H1 (cell line): ENCODE measurements around the gene FBLN2. TPM values are rescaled to one million over a fixed set of nuclear protein-coding genes. Genes with fewer than 3 reads are reported as not detected.
A peak's percentile ranks its signal among the peaks of the same experiment; 100 is the strongest.

ENCODE experiments used
- CBX8 ChIP-seq: fragments of 300-800, 300-1000 bp; sonication (generic); IDR thresholded peaks from 2 replicates; pipeline ENCODE4 v1.7.1; 2016; ENCODE audit warnings: low read depth, low read length, borderline replicate concordance
- CTBP2 ChIP-seq: IDR thresholded peaks from 2 replicates; pipeline ENCODE4 v1.7.0; 2011; ENCODE audit warnings: borderline replicate concordance, mild to moderate bottlenecking, moderate library complexity, mixed read lengths, low read length; ENCODE audit not compliant: insufficient read depth, insufficient read length
- EP300 ChIP-seq, 2 experiments: IDR thresholded peaks; 1 replicate in 1 of 2; 2 replicates in 1 of 2; pipeline ENCODE4 v1.6.1; 2011 to 2012; ENCODE audit warnings: low read depth in 2 of 2, low read length in 2 of 2, mild to moderate bottlenecking in 2 of 2, borderline replicate concordance in 1 of 2, inconsistent platforms in 1 of 2, moderate library complexity in 1 of 2
- FOSL1 ChIP-seq: IDR thresholded peaks from 2 replicates; pipeline ENCODE4 v1.6.1; 2011; ENCODE audit warnings: mild to moderate bottlenecking, low read depth, low read length, moderate library complexity; ENCODE audit not compliant: insufficient read depth
- GABPA ChIP-seq: IDR thresholded peaks from 2 replicates; pipeline ENCODE4 v1.6.1; 2011; ENCODE audit warnings: mild to moderate bottlenecking, low read length, moderate library complexity, borderline replicate concordance; ENCODE audit not compliant: insufficient read depth
- HDAC6 ChIP-seq: IDR thresholded peaks from one replicate; pipeline ENCODE4 v1.7.1; 2012; ENCODE audit warnings: low read depth, mild to moderate bottlenecking, inconsistent platforms, low read length, moderate library complexity
- JUN ChIP-seq: IDR thresholded peaks from 2 replicates; pipeline ENCODE4 v1.6.1; 2011; ENCODE audit warnings: low read depth, mild to moderate bottlenecking, improper control_type of control experiment, low read length
- JUND ChIP-seq: IDR thresholded peaks from 2 replicates; pipeline ENCODE4 v1.6.1; 2011; ENCODE audit warnings: mild to moderate bottlenecking, improper control_type of control experiment, low read length
- KDM5A ChIP-seq: fragments of 200-600 bp; IDR thresholded peaks from 2 replicates; pipeline ENCODE4 v1.7.1; 2012; ENCODE audit warnings: mild to moderate bottlenecking, low read length, inconsistent platforms, mixed read lengths
- MAFK ChIP-seq: IDR thresholded peaks from 2 replicates; pipeline ENCODE4 v1.6.1; 2012; ENCODE audit warnings: low read depth, mild to moderate bottlenecking, improper control_type of control experiment, low read length
- RAD21 ChIP-seq, 2 experiments: IDR thresholded peaks in 1 of 2; conservative IDR thresholded peaks in 1 of 2; 2 replicates each; pipeline ENCODE4 v1.6.1; 2011; ENCODE audit warnings: low read depth in 2 of 2, low read length in 2 of 2, improper control_type of control experiment in 1 of 2, inconsistent platforms in 1 of 2, mild to moderate bottlenecking in 1 of 2, moderate library complexity in 1 of 2
- RFX5 ChIP-seq: IDR thresholded peaks from 2 replicates; pipeline ENCODE4 v1.6.1; 2011; ENCODE audit warnings: low read depth, low read length, improper control_type of control experiment, borderline replicate concordance
- RNF2 ChIP-seq: fragments of 200-900, 300-1000 bp; sonication (generic); IDR thresholded peaks from 2 replicates; pipeline ENCODE4 v1.7.1; 2016; ENCODE audit warnings: borderline replicate concordance, low read depth, mild to moderate bottlenecking, antibody characterized with exemption, low read length; ENCODE audit not compliant: poor library complexity, severe bottlenecking; ENCODE audit errors: missing control alignments
- SAP30 ChIP-seq: fragments of 300-600 bp; sonication (generic); IDR thresholded peaks from 2 replicates; pipeline ENCODE4 v1.7.1; 2012; ENCODE audit warnings: low read length, moderate library complexity, mild to moderate bottlenecking, inconsistent platforms; ENCODE audit not compliant: insufficient read depth, insufficient replicate concordance
- SIRT6 ChIP-seq: IDR thresholded peaks from one replicate; pipeline ENCODE4 v1.7.1; 2012; ENCODE audit warnings: low read length, inconsistent platforms
- SIX5 ChIP-seq: IDR thresholded peaks from 2 replicates; pipeline ENCODE4 v1.6.1; 2011; ENCODE audit warnings: mild to moderate bottlenecking, low read depth, low read length
- TAF1 ChIP-seq: IDR thresholded peaks from 2 replicates; pipeline ENCODE4 v1.6.1; 2011; ENCODE audit warnings: mild to moderate bottlenecking, low read depth, low read length
- TCF12 ChIP-seq: IDR thresholded peaks from 2 replicates; pipeline ENCODE4 v1.6.1; 2011; ENCODE audit warnings: low read depth, mild to moderate bottlenecking, low read length
- YY1 ChIP-seq: IDR thresholded peaks from 2 replicates; pipeline ENCODE4 v1.6.1; 2011; ENCODE audit warnings: low read depth, mild to moderate bottlenecking, low read length
- polyA plus RNA-seq, 7 experiments: library from polyadenylated mRNA; depleted of rRNA in 3 of 7; stranded (reverse) in 5 of 7; unstranded in 2 of 7; fragments of >200 nt in 5 of 7; fragments of 200-250 nt in 2 of 7; gene quantifications; 1 replicate in 5 of 7; 2 replicates in 1 of 7; 4 replicates in 1 of 7; pipeline versions ENCODE4 v1.2.1 to v1.2.3, GENCODE V29; 2011 to 2013; ENCODE audit warnings: missing spikeins in 2 of 7, mixed read lengths in 2 of 7
- total RNA-seq: library from RNA; stranded (reverse); fragmentation: NEBNext Ultra II Directional; extraction: Animal tissue kit (Norgen Biotek cat#: 25700); gene quantifications from 2 replicates; pipeline ENCODE4 v1.2.1, GENCODE V29; 2021
- TF ChIP-seq, protein P1 (sequence below): IDR thresholded peaks from 2 replicates; pipeline ENCODE4 v1.6.1; 2011; ENCODE audit warnings: low read depth, mild to moderate bottlenecking, low read length; ENCODE audit not compliant: insufficient read depth
- TF ChIP-seq, protein P2 (sequence below): IDR thresholded peaks from 2 replicates; pipeline ENCODE4 v1.6.1; 2011; ENCODE audit warnings: low read length, improper control_type of control experiment

Gene FBLN2
- total and polyA plus RNA-seq, 2 of the 8 experiments (the other 6 are each of a cell fraction or from before 2014, with no cell fraction given), result 17.4 to 24.2 TPM

DNA sequence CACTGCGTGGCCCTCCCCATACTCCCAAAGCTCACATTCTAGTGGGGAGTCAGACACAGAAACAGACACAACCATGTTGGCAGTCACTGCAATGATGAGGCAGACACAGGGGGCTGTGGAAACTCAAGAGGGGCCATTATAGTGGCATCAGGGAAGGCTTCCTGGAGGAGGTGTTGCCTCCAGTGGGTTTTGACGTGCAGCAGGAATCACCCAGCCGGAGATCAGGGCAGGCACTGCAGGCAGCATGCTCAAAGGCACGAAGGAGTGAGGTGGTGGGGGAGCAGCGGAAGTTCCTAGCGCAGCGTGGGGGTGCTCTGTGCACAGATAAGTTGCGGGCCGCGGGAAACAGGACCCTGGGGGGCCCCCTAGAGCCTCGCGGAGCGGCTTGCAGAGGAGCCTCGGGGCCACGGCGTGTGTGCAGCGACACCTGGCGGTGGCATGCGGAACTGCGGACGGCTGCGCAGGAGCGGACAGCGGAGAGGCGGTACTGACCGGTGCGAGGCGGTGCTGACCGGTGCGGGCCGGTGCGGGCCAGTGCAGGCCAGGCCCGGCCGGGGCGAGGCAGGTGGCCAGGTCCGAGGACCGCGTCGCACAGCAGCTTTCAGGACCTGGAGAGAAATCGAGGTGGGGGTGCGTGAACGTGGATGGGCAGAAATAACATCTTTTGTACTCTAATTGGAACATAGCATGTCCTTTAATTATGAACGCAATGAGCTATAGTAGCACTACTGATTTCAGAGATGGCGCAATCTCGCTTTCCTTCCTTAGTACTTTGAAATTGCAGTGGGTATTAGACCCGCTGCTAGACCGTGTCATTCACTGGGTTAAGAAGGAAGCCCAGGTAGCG is 101.5 kb downstream of the FBLN2 start (continued):
- 0 out of 2 replicates have a peak, but pooled peaks have one; percentile 48 for TF ChIP-seq TCF12
- no peak for TF ChIP-seq CTBP2
- TF ChIP-seq SIX5, result no peak
- TF ChIP-seq, protein P1, sequence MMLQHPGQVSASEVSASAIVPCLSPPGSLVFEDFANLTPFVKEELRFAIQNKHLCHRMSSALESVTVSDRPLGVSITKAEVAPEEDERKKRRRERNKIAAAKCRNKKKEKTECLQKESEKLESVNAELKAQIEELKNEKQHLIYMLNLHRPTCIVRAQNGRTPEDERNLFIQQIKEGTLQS, result 0 out of 2 replicates have a peak, but pooled peaks have one; percentile 47
- peak; percentile 100 for TF ChIP-seq JUN
- TF ChIP-seq FOSL1, result no peak
- no peak for TF ChIP-seq MAFK
- TF ChIP-seq GABPA, result no peak
- TF ChIP-seq SAP30, result no peak
- TF ChIP-seq KDM5A, result no peak
- 0 out of 2 replicates have a peak, but pooled peaks have one; percentile 39 for TF ChIP-seq TAF1
- TF ChIP-seq SIRT6, result no peak
- peak; percentile 63 for TF ChIP-seq JUND
- no peak for TF ChIP-seq HDAC6
- peak in 1 of 2 experiments; percentile 99; a peak in 2 of 3 replicates for TF ChIP-seq EP300 (IDR thresholded peaks at IDR 0.05; ENCODE audit: borderline replicate concordance in 1 of 2, low read depth in 2 of 2, low read length in 2 of 2)
- TF ChIP-seq, protein P2, sequence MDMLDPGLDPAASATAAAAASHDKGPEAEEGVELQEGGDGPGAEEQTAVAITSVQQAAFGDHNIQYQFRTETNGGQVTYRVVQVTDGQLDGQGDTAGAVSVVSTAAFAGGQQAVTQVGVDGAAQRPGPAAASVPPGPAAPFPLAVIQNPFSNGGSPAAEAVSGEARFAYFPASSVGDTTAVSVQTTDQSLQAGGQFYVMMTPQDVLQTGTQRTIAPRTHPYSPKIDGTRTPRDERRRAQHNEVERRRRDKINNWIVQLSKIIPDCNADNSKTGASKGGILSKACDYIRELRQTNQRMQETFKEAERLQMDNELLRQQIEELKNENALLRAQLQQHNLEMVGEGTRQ, result no peak
- TF ChIP-seq CBX8, result no peak
- peak; percentile 91 to 94 for TF ChIP-seq RAD21 (IDR thresholded peaks at IDR 0.05 in 1 of 2, conservative IDR thresholded peaks at IDR 0.05 in 1 of 2; ENCODE audit: low read depth in 2 of 2, low read length in 2 of 2)
- TF ChIP-seq RNF2, result no peak
- peak; percentile 69; the same call in 1 of the 2 replicates for TF ChIP-seq YY1
- no peak for TF ChIP-seq RFX5
